ENCODE data around the gene TTC39B. TPM values are rescaled to one million over a fixed set of nuclear protein-coding genes. Genes with fewer than 3 reads are reported as not detected.

Gene TTC39B
- total RNA-seq, 2 donors from 2014 or later = 5.3 to 6.0 TPM

GRCh38 chr9:15306068-15306756, 804 bp downstream of the TTC39B start:
- 1% methylated on average over 20 to 32 of the region's 32 CpGs for WGBS, 2 donors
- intact Hi-C loops (cut with DNase I) = no loop called here

DNA sequence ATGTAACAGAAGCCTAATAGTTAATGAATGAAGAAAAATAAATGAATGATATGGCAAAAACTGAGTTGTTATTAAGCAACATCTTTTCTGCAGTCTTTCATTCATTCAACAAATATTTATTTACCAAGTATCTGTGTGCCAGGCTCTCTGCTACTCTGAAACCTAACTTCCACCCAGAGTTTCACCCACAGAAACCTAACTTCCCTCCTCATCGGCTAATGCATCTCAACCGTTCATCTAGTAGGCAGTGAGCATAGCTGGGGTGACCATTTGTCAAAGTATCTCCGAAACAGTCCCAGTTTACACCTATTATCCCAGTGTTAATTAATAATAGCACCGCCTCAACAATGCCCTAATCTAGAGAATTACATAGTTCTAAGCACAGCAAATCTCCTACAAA, 1.5 kb downstream of the TTC39B start:
- DNase-seq (no peak), ATAC-seq (no peak)
- Histone ChIP-seq H3K4me1 (peaks cover 6% of the 10 kb centered on the region), H3K4me3 (no peak overlapping the region), H3K9me3 (no peaks in the 10 kb centered on the region), H3K27me3 (no peaks in the 10 kb centered on the region), H3K27ac (peak overlapping the region; percentile 80 to 94 (median 83)), H3K36me3 (replicated peaks in 1 of 2; ENCODE audit: insufficient read depth in 1 of 2, low read depth in 2 of 2) (no peaks in the 10 kb centered on the region)
- intact Hi-C loops (cut with DNase I) = no loop called here
- 56 to 70% methylated on average over 4 of the region's 4 CpGs for WGBS, 2 donors
- no peak for TF ChIP-seq POLR2A (IDR thresholded peaks at IDR 0.05)
- TF ChIP-seq, protein P1, sequence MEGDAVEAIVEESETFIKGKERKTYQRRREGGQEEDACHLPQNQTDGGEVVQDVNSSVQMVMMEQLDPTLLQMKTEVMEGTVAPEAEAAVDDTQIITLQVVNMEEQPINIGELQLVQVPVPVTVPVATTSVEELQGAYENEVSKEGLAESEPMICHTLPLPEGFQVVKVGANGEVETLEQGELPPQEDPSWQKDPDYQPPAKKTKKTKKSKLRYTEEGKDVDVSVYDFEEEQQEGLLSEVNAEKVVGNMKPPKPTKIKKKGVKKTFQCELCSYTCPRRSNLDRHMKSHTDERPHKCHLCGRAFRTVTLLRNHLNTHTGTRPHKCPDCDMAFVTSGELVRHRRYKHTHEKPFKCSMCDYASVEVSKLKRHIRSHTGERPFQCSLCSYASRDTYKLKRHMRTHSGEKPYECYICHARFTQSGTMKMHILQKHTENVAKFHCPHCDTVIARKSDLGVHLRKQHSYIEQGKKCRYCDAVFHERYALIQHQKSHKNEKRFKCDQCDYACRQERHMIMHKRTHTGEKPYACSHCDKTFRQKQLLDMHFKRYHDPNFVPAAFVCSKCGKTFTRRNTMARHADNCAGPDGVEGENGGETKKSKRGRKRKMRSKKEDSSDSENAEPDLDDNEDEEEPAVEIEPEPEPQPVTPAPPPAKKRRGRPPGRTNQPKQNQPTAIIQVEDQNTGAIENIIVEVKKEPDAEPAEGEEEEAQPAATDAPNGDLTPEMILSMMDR (IDR thresholded peaks at IDR 0.05) = no peak

More at GRCh38 chr9:15306068-15306756, 804 bp downstream of the TTC39B start:
- Histone ChIP-seq H3K4me1 (peaks cover 6% of the 10 kb centered on the region), H3K27me3 (no peaks in the 10 kb centered on the region), H3K36me3 (replicated peaks in 1 of 2; ENCODE audit: insufficient read depth in 1 of 2, low read depth in 2 of 2) (no peaks in the 10 kb centered on the region), H3K9me3 (no peaks in the 10 kb centered on the region), H3K27ac (peak overlapping the region; percentile 80 to 94 (median 83)), H3K4me3 (peak overlapping the region; percentile 80 to 89)
- DNase-seq = peak; percentile 78 to 89 (median 84)
- peak; percentile 66 for ATAC-seq
- TF ChIP-seq, protein P1 (IDR thresholded peaks at IDR 0.05) = no peak
- peak in 2 of 3 donors; percentile 48 to 56 for TF ChIP-seq POLR2A (IDR thresholded peaks at IDR 0.05)

- intact Hi-C loops (cut with DNase I) = no loop called here
- Histone ChIP-seq H3K9me3 (no peaks in the 10 kb centered on the region), H3K4me3 (no peak overlapping the region), H3K36me3 (replicated peaks in 1 of 2; ENCODE audit: insufficient read depth in 1 of 2, low read depth in 2 of 2) (no peaks in the 10 kb centered on the region), H3K4me1 (peaks cover 6% of the 10 kb centered on the region), H3K27me3 (no peaks in the 10 kb centered on the region), H3K27ac (no peak overlapping the region)
- ATAC-seq (no peak), DNase-seq (no peak)
- WGBS, 2 donors = 81 to 89% methylated on average over 1 of the region's 1 CpG
- TF ChIP-seq, protein P1 (IDR thresholded peaks at IDR 0.05) = no peak
- TF ChIP-seq POLR2A (IDR thresholded peaks at IDR 0.05) = no peak
Measured at GRCh38 chr9:15304632-15305031, 2.4 kb downstream of the TTC39B start.

DNA sequence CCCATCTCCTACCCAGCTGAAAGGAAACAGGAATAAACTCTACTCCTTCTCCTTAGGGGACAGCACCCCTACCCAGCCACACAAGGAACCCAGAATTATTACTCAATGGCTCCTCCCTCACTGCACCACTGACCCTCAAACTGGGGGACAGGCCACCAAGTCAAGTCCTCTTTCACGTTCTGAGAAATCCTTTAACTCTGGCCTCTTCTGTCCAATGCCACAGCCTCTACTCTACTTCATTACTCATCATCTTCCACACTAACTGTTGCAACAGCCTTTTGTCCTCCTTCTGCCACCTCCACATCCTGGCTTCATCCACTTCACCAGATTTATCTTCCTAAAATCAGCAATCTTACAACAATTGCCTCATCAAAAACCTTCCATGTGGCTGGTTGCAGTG, 6.8 kb downstream of the TTC39B start:
- DNase-seq (no peak), ATAC-seq (no peak)
- no peak overlapping the region for H3K27ac ChIP-seq
- no peaks in the 10 kb centered on the region for H3K9me3 ChIP-seq
- 50 to 79% methylated on average over 1 of the region's 1 CpG for WGBS, 2 donors
- H3K4me3 ChIP-seq = no peak overlapping the region
- no peaks in the 10 kb centered on the region for H3K36me3 ChIP-seq (replicated peaks in 1 of 2; ENCODE audit: insufficient read depth in 1 of 2, low read depth in 2 of 2)
- peaks cover 16% of the 10 kb centered on the region for H3K4me1 ChIP-seq
- intact Hi-C loops (cut with DNase I) = no loop called here
- TF ChIP-seq POLR2A (IDR thresholded peaks at IDR 0.05) = no peak
- TF ChIP-seq, protein P1 (IDR thresholded peaks at IDR 0.05) = no peak
- no peaks in the 10 kb centered on the region for H3K27me3 ChIP-seq
